Omental fat pad (tissue), 4 donors: ENCODE results near the gene TNRC6B. TPM values are rescaled to one million over a fixed set of nuclear protein-coding genes. Genes with fewer than 3 reads are reported as not detected.
A peak's percentile ranks its signal among the peaks of the same experiment; 100 is the strongest.

Experiments
- ATAC-seq: fragments of 150-250 bp; one replicate; pipeline ENCODE4 v1.9.1; 2016; ENCODE audit warnings: mild to moderate bottlenecking, moderate library complexity; ENCODE audit not compliant: low FRiP score
- DNase-seq: peaks from one replicate; pipeline ENCODE4 v3.0.0-alpha.2; 2019; ENCODE audit warnings: low spot score
- CTCF ChIP-seq, 3 donors: fragments of 450-650 bp; IDR thresholded peaks; one replicate each; pipeline ENCODE4 v1.5.1; 2016 to 2017; ENCODE audit warnings: antibody characterized with exemption in 3 of 3, mild to moderate bottlenecking in 3 of 3, moderate library complexity in 2 of 3
- total RNA-seq, 4 donors: library from RNA; depleted of rRNA; stranded (reverse); fragments of >200 nt; gene quantifications; one replicate each; pipeline ENCODE4 v1.1.0, GENCODE V29; 2016

The TNRC6B gene
- total RNA-seq, 4 donors from 2014 or later = 17.2 to 57.8 (median 31.9) TPM

- ATAC-seq = no peak
These were observed 25.8 kb downstream of the TNRC6B start for GRCh38 chr22:40203572-40203971.

GRCh38 chr22:40204321-40205116, 26.8 kb downstream of the TNRC6B start:
- ATAC-seq (no peak), DNase-seq (no peak)
- no peak for TF ChIP-seq CTCF (IDR thresholded peaks at IDR 0.05)

More at GRCh38 chr22:40203572-40203971, 25.8 kb downstream of the TNRC6B start:
- no peak for TF ChIP-seq CTCF (IDR thresholded peaks at IDR 0.05)
- DNase-seq = no peak

- TF ChIP-seq CTCF (IDR thresholded peaks at IDR 0.05) = no peak
- no peak for DNase-seq
These were observed 28.8 kb downstream of the TNRC6B start for GRCh38 chr22:40206561-40206960.

GRCh38 chr22:40210818-40211217, 33.1 kb downstream of the TNRC6B start:
- ATAC-seq (no peak), DNase-seq (no peak)
- TF ChIP-seq CTCF (IDR thresholded peaks at IDR 0.05) = no peak

More at GRCh38 chr22:40206561-40206960, 28.8 kb downstream of the TNRC6B start:
- ATAC-seq = no peak

GRCh38 chr22:40211476-40212054, 33.8 kb downstream of the TNRC6B start:
- ATAC-seq = no peak
- DNase-seq = no peak
- no peak for TF ChIP-seq CTCF (IDR thresholded peaks at IDR 0.05)

- ATAC-seq (peak; percentile 10), DNase-seq (no peak)
These were observed 34.4 kb downstream of the TNRC6B start for GRCh38 chr22:40212121-40212520.

More at GRCh38 chr22:40212121-40212520, 34.4 kb downstream of the TNRC6B start:
- no peak for TF ChIP-seq CTCF (IDR thresholded peaks at IDR 0.05)
